Kasumi-1 (cell line): Measurements from ENCODE around the gene SERP2.
"Not testable (repeated sequence)": the region's sequence is repeated elsewhere in the genome, so short reads cannot be mapped to it uniquely, and the experiment has no call there.

Source experiments
- DNase-seq, 2 experiments: peaks; one replicate each; lab custom pipeline; 2025; lab: John Stamatoyannopoulos, UW

The SERP2 gene

DNA sequence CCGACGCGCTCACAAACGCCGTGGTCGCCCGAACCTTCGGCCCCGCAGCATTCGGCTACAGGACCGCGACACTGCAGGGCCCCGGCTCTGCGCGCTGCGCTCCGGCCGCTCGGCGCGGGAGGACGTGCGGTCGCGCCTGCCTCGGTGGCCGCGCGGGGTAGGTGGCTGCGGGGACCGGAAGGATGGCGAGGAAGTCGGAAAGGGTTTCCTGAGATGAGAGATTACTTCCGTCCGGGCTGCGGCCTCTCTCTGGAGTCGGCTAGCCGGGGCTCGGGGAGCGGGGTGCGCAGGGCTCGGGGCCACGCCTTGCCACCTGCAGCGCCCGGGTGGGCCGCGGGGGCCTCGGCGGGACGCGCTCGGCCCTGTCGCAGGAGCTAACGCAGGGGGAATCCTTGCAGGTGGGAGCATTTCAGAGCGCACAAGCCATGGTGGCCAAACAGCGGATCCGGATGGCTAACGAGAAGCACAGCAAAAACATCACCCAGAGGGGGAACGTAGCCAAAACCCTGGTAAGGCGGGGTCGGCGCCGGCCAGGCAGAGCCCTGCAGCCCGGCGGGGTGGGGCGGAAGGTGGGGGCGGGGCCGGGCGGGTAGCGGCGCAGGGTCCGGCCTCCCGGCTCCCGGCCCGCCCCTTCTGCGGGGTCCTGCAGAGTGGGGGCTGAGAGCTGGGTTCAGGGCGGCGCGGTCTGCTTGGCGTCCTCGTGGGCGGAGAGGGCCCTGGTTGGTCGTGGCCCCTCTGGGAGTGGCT is at the start of gene SERP2:
TSS of gene SERP2 (plus strand) at position 224 of the 747 bp plus-strand sequence. CDS start at position 426, 202 bp downstream.
- DNase-seq, result no peak

DNA sequence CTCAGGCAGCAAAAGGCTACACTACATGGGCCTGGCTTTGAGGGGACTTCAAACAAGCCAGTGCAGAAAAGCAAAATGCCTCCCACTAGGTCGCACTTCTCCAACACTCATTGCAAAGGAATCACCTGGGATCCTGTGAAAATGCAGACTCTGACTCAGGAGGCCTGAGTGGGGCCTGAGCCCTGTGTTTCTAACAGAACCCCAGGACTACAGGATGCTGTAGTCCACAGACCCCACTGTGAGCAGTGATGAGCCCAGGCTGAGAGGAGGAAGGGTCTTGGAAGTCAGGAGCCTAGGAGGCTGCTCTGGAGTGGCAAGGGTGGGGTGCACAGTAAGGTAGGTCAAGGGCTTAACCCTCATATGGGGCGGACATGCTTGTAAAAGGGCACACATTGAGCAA is 46.7 kb upstream of the SERP2 start:
- no peak for DNase-seq

DNA sequence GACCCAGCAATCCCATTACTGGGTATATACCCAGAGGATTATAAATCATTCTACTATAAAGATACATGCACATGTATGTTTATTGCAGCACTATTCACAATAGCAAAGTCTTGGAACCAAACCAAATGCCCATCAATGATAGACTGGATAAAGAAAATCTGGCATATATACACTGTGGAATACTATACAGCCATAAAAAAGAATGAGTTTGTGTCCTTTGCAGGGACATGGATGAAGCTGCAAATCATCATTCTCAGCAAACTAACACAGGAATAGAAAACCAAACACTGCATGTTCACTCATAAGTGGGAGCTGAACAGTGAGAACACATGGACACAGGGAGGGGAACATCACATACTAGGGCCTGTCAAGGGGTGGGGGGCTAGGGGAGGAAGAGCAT is 44.6 kb upstream of the SERP2 start:
- DNase-seq, result not testable (repeated sequence)

DNA sequence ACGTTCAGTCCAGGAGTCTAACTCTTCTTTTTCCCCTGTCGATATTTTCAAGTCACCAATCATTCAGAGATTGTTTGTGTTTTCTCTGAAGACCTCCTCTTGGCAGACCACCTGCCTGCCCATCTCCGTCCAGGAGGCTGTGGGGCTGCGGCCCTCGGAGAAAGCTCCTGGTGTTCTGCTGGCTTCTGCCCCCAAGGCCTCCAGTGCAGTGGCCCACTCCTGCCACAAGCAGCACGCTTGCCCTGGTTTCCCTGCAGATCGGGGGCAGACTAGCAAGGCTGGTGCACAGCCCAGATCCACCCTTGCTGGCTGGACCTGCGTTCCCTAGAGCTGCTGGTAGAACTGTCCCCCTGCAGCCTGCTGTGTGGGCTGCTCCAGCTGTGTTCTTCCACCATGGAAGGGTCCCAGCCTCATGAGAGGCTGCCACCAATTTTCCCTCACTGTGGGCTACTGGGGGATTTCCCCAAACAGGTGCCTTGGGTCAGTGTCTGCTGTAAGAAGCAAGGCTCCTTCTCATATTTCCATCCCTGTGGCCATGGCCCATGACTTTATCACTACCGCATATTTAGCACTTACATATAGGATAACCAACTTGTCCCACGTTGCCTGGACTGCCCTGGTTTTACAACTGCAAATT is 43.6 kb upstream of the SERP2 start:
- DNase-seq, result no peak

DNA sequence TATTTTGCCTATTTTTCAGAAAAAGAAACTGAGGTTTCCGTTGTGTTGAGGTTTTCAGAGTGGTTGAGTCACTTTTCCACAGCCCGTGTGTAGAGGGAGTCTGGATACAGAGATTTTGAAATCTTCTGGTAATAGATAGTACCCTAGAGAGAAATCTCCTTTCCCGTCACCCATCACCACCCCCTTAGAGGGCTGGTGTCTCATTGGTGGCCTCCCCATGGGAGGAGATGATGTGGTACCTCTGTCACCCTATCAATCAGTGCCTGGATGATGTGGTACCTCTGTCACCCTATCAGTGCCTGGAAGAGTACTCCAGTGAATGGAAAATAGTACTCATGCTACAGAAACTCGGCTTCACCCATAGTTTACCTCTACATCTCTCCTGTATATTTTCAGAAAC is 42.2 kb upstream of the SERP2 start:
- DNase-seq, result no peak

DNA sequence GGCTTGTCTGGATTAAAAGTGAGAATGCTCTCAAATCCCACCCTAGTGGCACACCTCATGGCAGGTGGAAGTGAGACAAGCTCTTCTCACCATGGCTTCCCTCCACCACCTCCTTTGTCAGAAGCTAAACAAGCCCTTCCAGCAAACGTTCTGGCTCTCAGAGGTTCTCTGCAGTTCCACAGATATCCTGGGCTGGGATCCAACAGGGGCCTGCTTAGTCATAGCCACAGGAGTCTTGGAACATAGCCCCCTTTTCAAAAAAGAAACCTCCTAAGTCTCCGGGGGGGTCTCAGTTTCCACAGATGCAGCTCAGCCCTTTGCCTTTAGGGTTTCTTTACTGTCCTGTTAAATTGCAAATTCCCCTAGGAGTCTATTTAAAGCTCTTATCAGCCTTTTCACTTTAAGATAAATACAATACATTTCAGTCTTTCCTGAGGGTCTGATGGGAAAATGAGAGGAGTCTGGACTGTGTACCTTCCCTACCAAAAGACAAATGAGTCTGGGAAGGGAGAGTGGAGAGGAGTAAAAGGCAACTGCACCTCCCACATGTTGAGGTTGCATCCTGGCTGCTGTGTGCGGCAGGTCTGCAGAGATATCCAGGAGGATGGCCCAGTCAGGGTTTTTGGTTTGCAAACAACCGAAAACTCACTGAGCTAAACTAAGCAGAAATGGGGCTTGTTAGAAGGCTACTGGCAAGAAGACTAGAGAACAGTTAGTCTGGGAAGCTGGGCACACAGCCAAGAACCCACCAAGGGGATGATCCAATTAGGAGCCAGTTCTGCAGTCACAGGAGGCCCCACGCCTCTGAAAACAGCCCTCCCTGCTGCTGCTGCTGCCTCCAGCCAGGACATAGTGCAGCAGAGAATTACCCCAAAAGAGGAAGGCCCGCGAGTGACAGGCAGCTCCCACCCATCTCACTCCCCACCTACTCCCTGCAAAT is 41.4 kb upstream of the SERP2 start:
- DNase-seq, result peak; percentile 95

DNA sequence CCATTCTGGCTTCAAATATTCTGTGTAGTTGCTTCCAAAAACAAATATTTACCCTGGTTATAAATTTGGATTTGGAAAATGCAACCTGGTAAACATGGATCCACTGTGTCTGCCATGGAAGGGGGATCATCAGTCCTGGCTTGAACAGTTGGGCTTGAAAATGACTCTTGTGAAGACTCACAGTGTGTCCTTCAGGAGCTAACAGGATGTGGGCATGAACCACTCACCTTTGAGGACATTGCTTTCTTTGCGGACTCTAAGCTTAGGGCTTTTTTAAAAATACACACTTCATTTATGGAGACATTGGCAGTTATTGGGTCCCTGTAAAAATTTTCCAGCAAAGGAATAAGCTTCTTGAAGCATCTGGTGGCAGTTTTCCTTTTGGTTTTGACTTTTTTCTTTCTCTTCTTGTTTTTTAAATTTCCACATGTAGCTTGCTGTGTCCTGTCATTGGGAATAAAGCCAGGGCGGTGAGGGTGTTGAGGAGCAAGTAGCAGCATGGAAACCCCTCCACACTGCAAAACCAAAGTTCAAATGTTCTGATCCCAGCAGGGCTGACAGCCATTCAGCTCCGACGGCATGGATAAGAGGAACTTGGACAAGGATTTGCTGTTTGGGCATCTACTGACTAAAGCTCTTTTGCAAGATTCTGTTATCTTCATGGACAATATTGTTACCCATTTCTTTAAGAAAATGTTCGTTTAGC is 39.5 kb upstream of the SERP2 start:
- DNase-seq, result no peak

DNA sequence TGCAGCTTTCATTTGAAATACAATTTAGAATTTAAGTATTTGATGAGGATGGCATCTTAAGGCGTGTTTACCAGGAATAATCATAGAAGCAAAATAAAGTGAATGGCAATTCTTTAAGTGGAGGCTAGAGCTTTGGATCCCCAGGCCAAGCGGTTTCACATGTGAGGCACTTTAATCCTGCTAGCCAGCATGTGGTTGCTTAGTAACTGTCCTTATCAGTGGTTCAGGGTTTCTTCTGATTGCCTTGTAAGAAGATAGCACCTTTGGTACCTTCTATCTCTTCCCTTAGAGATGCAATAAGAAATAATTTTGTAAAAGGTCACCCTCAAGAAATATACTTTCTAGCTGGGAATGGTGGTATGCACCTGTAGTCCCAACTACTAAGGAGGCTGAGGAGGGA is 38.9 kb upstream of the SERP2 start:
- no peak for DNase-seq

DNA sequence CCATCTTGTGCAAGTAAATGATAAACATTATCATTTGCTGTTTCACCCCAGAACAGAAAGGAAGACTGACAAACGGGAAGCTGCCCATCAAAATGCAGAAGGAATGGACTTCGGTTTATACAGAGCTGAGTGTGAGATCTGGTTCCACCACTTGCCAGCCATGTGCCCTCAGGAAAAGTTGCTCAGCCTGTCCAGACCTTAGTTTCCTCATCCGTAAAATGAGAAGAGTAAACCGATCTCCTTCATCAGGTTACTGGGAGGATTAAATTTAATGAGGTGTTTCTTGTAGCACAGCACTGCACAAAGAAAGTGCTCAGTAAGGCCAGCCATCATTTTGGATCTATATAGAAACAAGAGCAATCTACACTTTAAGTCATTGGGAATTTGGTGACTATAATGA is 36.7 kb upstream of the SERP2 start:
- no peak for DNase-seq

DNA sequence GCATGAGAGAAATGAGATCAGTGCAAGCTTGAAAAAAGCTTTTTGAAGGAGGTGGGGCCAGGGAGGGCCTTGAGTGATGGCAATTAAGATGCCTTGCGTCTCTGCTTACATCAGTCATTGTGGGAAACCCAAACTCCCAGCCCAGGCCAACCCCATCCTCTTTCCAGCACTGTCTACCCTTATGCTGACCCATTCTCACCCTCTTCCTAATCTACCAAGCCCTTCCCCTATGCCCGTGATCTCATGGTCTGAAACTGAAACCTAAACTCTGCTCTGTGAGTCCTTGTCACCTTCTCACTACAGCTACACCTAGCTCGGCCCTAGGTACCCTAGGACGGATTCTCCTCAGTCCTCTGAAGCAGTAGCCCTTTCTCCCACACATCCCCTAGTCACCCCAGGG is 36.0 kb upstream of the SERP2 start:
- no peak for DNase-seq

DNA sequence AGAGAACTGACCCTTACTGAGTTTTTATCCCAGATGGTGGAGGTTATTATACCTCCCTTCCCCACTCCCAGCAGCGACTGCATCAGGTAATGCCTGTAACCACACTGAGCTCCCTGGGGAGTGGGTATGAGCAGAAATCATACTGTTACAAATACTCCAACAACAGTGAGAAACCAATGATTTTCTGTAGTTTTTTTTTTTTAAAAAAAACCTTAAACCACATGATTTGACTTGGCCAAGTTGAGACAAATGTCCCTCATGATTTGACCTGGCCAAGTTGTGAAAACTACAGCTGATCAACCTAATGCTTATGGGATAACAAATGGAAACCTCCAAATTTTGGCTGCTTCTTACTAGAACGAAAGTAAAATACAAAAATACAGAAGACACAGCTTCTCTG is 33.1 kb upstream of the SERP2 start:
- DNase-seq, result no peak

DNA sequence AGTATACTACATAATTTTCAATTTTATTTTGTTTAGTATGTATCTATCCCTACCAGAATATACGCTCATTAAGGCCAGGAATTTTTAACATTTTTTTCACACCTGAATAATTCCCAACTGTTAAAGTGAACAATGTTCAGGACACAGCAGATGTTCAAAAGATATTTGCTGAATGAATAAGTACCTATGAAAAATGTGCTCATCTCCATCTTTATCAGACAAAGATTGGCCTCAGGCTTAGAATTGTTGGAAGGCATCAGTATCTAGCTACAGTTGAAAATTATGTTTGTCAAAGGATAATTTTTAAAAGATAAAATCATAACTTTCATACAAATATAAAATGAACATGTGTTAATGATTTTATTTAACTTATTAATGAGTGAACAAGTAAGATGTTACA is 30.9 kb upstream of the SERP2 start:
- no peak for DNase-seq

DNA sequence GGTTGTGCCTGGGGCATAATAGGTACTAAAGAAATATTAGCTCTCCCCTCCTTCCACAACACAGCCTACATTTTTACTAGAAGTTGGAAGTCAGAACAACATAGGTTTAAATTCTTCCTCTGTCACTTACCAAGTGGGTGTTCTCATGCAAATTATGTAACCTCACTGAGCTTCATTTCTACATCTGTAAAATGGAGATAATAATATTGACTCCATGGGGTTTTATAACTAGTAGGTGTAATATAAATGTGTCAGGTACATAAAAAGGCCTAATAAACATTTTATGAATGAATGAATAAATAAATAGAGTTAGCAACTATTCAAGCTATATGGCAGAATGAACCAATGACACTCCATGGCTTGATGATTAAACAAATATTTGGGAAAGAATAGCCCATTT is 27.1 kb upstream of the SERP2 start:
- DNase-seq, result no peak

DNA sequence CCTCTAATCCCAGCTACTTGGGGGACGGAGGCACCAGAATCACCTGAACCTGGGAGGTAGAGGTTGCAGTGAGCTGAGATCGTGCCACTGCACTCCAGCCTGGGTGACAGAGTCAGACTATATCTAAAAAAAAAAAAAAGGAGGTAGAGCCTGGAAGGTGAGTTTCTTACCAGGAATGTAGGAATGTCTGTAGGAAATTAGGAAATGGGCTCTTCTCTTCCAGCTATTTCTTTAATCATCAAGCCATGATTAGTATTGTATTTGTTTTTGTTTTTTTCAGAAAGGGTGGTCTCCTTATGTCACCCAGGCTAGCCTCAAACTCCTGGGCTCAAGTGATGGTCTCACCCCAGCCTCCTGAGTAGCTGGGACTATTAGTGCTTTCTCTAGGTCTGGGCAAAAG is 26.3 kb upstream of the SERP2 start:
- no peak for DNase-seq

DNA sequence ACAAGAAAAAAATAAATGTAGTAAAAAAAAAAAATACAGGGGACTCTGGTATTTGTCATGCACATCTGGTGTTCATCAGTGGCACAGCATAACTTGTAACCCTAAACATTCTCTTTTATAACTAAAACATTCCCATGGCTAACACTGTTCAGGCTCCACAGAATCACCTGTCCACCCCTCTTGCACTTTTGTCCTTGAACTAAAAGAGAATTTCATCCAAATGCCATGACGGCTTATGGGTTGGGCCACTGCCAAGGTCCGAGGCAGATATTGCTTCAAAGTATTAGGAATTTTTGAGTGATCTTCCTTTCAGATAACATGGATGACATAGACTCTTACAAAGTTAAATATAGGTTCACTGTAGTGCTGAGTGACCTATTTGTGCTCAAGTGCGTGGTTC is 25.7 kb upstream of the SERP2 start:
- DNase-seq, result no peak

DNA sequence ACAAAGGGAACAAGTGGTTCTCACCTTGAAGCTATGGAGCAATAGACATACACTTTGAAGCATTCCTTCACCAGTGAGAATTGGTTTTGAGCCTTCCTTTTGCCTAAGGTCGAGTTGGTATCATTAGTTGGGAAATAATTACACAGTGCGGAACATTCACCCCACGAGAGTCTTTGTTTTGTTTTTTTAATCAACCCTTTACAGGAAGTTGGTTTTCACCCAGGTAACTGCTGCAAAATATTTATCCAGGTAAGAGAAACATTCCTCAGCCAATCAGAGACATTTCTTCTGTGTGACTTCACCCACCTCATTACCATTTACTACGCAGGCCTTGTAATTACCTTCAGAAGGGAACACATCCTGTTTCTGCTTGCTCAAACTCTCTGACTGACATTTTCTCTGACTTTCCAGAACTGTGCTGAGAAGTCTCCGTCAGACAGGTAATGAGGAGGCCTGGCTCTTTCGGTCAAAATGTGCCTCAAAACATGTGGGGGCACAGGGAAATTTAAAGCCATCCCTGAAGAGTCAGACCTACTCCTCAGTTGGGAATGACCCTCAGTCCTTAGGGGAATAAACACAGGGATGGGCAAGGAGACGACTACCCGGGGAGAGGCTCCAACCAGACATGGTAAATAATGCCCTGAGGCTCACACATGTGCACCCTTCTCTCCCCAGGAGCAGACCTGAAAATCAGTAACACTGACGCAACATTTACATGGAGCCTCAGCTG is 22.7 kb upstream of the SERP2 start:
- DNase-seq, result no peak

DNA sequence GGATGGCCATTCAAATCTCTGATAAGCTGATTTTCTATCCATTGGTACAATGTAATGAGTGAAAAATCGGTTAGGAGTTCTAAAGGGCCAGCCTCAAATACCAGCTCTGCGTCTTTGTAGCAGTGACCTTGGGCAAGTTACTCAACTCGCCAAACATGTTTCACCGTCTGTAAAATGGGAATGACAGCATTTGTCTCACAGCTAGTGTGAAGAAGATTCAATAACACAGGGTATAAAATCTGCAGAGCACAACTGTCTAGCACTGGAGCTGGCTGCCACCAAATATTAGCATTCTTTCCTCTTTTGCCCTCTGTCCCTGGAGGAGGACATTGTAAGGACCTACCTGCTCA is 22.1 kb upstream of the SERP2 start:
- DNase-seq, result no peak

DNA sequence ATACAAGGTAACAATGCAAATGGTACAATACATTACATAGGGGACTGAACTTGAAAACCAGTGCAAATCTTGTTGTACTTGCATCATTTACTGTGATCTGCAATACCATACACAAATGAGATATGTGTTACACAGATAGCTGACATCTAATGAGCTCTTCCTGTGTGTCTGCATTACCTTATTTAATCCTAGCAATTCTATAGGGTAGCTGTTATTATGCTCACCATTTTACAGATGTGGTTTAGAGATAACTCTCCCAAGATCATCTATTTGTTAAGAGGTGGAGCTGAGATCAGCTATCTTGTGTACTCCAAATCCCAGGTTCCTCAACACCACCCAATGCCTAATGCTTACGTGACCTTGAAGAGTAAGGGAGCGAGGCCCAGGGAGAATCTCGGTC is 21.4 kb upstream of the SERP2 start:
- no peak for DNase-seq

DNA sequence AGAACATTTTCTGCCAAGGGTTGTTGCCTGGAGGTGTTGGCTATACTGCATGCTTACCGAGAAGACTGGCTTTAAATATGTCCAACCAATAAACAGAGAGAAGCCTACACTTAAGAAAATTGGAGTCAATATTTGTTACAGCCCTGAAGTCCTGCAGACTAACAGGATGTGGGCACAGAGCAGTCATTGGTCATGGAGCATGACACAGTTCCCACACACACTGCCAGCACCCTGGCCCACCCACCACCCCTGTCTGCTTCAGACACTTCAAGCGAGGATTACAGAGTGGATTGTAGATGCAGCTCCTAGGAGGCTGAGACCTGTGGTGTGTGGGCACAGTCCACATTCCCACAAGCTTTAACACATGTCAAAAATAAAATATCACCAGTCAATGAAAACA is 21.0 kb upstream of the SERP2 start:
- no peak for DNase-seq

DNA sequence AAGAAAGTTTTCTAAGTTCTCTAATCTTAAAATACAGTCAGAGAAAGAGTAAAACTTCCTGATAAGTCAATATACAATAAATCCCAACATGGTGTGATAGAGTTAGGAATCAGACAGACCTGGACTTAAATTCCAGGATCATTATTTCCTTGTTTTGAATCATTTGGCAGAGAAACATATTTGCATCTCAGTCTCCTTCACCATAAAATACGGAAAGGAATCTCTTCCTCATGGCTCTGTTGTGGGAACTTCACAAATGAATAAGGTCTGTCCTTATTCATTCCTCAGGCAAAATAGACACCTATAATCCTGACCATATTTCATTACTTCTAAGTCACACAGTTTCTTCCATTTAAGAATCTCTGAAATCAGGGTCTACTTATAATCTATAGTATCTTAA is 19.3 kb upstream of the SERP2 start:
- DNase-seq, result no peak

DNA sequence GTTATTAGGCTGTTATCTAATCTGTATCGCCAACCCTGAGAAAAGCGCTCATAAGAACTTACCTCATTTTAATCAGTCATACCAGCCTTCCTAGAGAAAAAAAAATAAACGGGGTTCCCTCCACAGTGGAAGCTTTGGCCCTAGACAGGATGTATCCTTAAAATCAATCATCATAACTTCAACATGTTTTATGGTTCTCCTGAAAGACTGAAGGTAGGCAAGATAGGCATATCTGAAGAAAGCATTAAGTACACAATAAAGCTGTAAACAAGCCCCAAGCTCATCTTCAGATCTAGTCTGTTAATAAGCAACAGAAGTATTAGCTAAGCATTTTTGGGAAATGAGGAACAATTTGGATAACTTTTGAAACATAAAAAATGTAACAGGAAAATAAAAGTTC is 18.7 kb upstream of the SERP2 start:
- no peak for DNase-seq

DNA sequence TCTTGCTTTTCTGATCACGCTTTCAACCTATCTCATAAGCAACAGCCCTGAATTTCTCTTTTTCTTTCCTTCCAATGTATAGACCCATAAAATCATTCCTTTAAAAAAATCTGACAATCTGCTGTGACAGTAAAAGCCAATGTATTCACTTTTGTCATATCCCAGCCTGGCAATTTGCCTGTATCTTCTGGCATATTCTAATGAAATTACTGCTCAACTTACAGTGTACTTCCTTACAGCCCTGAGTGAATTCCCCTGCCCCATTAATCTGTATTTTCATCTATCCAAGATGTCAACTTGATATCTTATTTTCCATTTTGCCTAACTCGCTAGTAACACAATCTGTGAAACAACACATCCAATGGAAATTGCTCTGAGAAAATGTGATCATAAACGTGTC is 18.0 kb upstream of the SERP2 start:
- DNase-seq, result no peak
